OCI-LY3 (cell line): ENCODE results near the gene GNB1.

Experiments
- EZH2phosphoT487 ChIP-seq: fragments of 200-600 bp; shearing (Covaris generic); IDR thresholded peaks from 2 replicates; pipeline ENCODE4 v1.6.1; 2018; ENCODE audit warnings: antibody characterized with exemption, mixed run types, low read depth
- TF ChIP-seq, protein P1 (sequence below): fragments of 200-600, 300-600 bp; sonication (generic); IDR thresholded peaks from 2 replicates; pipeline ENCODE4 v1.5.1; 2014; ENCODE audit warnings: antibody characterized with exemption, low read length, low read depth

DNA sequence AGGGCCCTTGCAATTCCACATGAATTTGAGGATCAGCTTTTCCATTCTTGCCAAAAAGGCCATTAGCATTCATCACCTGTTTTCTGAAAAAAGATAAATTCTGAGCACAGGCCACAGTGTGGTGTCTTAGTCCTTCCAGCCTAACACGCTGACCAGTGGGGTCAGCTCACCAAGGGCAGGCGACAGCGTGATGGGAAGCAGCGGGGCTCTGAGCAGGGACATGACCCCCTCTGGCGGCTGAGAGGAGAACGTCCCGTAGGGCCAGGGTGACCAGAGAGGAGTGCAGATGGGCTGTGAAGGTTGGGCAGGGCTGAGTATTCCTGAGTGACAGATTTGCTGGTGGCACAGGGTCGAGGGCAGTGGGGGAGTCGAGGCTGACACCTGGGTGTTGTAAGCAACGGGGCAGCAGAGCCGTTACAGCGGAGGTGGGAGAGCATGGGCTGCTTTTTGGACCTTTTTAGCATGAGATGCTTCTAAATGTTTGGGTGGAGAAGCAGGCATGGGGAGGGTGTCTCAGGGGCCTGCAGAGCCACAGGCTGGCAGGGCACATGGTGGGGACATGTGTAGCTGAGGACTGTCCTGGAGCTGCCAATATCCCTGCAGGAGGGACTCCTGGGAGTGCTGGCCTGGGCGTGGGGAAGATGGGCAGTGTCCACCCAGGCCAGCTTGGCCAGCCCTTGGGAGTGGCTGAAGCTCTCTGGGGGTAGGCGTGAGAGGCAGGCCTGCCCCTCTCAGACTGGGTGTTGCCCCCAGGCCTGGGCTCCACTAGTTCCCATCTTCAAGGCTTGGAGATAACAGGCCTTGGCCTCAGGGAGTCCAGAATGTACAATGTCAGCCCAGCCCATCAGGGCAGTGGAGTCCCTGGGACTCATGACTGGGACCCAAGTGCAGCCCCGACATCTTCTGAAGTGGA lies 15.6 kb upstream of the GNB1 start:
- TF ChIP-seq, protein P1, sequence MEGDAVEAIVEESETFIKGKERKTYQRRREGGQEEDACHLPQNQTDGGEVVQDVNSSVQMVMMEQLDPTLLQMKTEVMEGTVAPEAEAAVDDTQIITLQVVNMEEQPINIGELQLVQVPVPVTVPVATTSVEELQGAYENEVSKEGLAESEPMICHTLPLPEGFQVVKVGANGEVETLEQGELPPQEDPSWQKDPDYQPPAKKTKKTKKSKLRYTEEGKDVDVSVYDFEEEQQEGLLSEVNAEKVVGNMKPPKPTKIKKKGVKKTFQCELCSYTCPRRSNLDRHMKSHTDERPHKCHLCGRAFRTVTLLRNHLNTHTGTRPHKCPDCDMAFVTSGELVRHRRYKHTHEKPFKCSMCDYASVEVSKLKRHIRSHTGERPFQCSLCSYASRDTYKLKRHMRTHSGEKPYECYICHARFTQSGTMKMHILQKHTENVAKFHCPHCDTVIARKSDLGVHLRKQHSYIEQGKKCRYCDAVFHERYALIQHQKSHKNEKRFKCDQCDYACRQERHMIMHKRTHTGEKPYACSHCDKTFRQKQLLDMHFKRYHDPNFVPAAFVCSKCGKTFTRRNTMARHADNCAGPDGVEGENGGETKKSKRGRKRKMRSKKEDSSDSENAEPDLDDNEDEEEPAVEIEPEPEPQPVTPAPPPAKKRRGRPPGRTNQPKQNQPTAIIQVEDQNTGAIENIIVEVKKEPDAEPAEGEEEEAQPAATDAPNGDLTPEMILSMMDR, result peak; percentile 89
- no peak for TF ChIP-seq EZH2phosphoT487
